ENCODE measurements around the gene INPP4B.
"Not testable (repeated sequence)": the region's sequence is repeated elsewhere in the genome, so short reads cannot be mapped to it uniquely, and the experiment has no call there.

Gene INPP4B

GRCh38 chr4:142813388-142813787, 32.7 kb downstream of the INPP4B start:
- FAIRE-seq (no peak), DNase-seq (ENCODE audit: insufficient read length, low spot score) (no peak)
- TF ChIP-seq POLR2A (IDR thresholded peaks at IDR 0.05; ENCODE audit: low read depth, low read length): no peak

- FAIRE-seq: no peak
- no peak for DNase-seq (ENCODE audit: insufficient read length, low spot score)
- TF ChIP-seq POLR2A (IDR thresholded peaks at IDR 0.05; ENCODE audit: low read depth, low read length): no peak
These were observed 34.0 kb downstream of the INPP4B start for GRCh38 chr4:142812091-142812490.

- FAIRE-seq: no peak
- TF ChIP-seq POLR2A (IDR thresholded peaks at IDR 0.05; ENCODE audit: low read depth, low read length): no peak
- DNase-seq (ENCODE audit: insufficient read length, low spot score): no peak
These were observed 35.1 kb downstream of the INPP4B start for GRCh38 chr4:142811034-142811433.

- FAIRE-seq (no peak), DNase-seq (ENCODE audit: insufficient read length, low spot score) (no peak)
- no peak for TF ChIP-seq POLR2A (IDR thresholded peaks at IDR 0.05; ENCODE audit: low read depth, low read length)
These were observed 36.5 kb downstream of the INPP4B start for GRCh38 chr4:142809559-142809958.

- not testable (repeated sequence) for DNase-seq (ENCODE audit: insufficient read length, low spot score); FAIRE-seq
These were observed 42.2 kb downstream of the INPP4B start for GRCh38 chr4:142803879-142804278.

GRCh38 chr4:142801966-142802365, 44.1 kb downstream of the INPP4B start:
- FAIRE-seq (no peak), DNase-seq (ENCODE audit: insufficient read length, low spot score) (no peak)
- no peak for TF ChIP-seq POLR2A (IDR thresholded peaks at IDR 0.05; ENCODE audit: low read depth, low read length)

GRCh38 chr4:142781114-142781513, 65.0 kb downstream of the INPP4B start:
- FAIRE-seq: no peak
- no peak for TF ChIP-seq POLR2A (IDR thresholded peaks at IDR 0.05; ENCODE audit: low read depth, low read length)
- no peak for DNase-seq (ENCODE audit: insufficient read length, low spot score)

- DNase-seq (ENCODE audit: insufficient read length, low spot score): no peak
- FAIRE-seq: no peak
- TF ChIP-seq POLR2A (IDR thresholded peaks at IDR 0.05; ENCODE audit: low read depth, low read length): no peak
These were observed 67.2 kb downstream of the INPP4B start for GRCh38 chr4:142778900-142779299.

GRCh38 chr4:142778430-142778829, 67.7 kb downstream of the INPP4B start:
- FAIRE-seq: no peak
- TF ChIP-seq POLR2A (IDR thresholded peaks at IDR 0.05; ENCODE audit: low read depth, low read length): no peak

GRCh38 chr4:142777045-142777743, 68.9 kb downstream of the INPP4B start:
- DNase-seq (ENCODE audit: insufficient read length, low spot score): no peak
- FAIRE-seq: no peak
- no peak for TF ChIP-seq POLR2A (IDR thresholded peaks at IDR 0.05; ENCODE audit: low read depth, low read length)

More at GRCh38 chr4:142778430-142778829, 67.7 kb downstream of the INPP4B start:
- DNase-seq (ENCODE audit: insufficient read length, low spot score): no peak

- no peak for DNase-seq (ENCODE audit: insufficient read length, low spot score)
- FAIRE-seq: no peak
- TF ChIP-seq POLR2A (IDR thresholded peaks at IDR 0.05; ENCODE audit: low read depth, low read length): no peak
These were observed 70.1 kb downstream of the INPP4B start for GRCh38 chr4:142776026-142776425.

GRCh38 chr4:142773505-142773904, 72.6 kb downstream of the INPP4B start:
- no peak for FAIRE-seq
- no peak for DNase-seq (ENCODE audit: insufficient read length, low spot score)
- TF ChIP-seq POLR2A (IDR thresholded peaks at IDR 0.05; ENCODE audit: low read depth, low read length): no peak

- DNase-seq (ENCODE audit: insufficient read length, low spot score): no peak
- FAIRE-seq: no peak
- TF ChIP-seq POLR2A (IDR thresholded peaks at IDR 0.05; ENCODE audit: low read depth, low read length): no peak
These were observed 83.8 kb downstream of the INPP4B start for GRCh38 chr4:142762280-142762679.

- DNase-seq (ENCODE audit: insufficient read length, low spot score): no peak
- TF ChIP-seq POLR2A (IDR thresholded peaks at IDR 0.05; ENCODE audit: low read depth, low read length): no peak
- no peak for FAIRE-seq
These were observed 93.8 kb downstream of the INPP4B start for GRCh38 chr4:142752202-142752786.

GRCh38 chr4:142743121-142743825, 102.8 kb downstream of the INPP4B start:
- TF ChIP-seq POLR2A (IDR thresholded peaks at IDR 0.05; ENCODE audit: low read depth, low read length): no peak
- FAIRE-seq (no peak), DNase-seq (ENCODE audit: insufficient read length, low spot score) (no peak)

All from H54 (cell line).